HG03066 (cell line): ENCODE results near the gene VARS2.
A peak's percentile ranks its signal among the peaks of the same experiment; 100 is the strongest.
"Not testable (repeated sequence)": the region's sequence is repeated elsewhere in the genome, so short reads cannot be mapped to it uniquely, and the experiment has no call there.

Source experiments
- ATAC-seq: cut with Tn5 transposase; IDR thresholded peaks from one replicate; pipeline ENCODE4 v1.9.1; 2021; ENCODE audit warnings: low read depth; ENCODE audit not compliant: unreplicated experiment

VARS2 gene

GRCh38 chr6:30895343-30895742 is 18.7 kb upstream of the VARS2 start:
- no peak for ATAC-seq

GRCh38 chr6:30896541-30896940 is 17.5 kb upstream of the VARS2 start:
- no peak for ATAC-seq

GRCh38 chr6:30897882-30898281 is 16.2 kb upstream of the VARS2 start:
- no peak for ATAC-seq

- no peak for ATAC-seq
Measured at GRCh38 chr6:30898750-30899360, 15.2 kb upstream of the VARS2 start.

- no peak for ATAC-seq
Measured at GRCh38 chr6:30900863-30901417, 13.1 kb upstream of the VARS2 start.

- no peak for ATAC-seq
Measured at GRCh38 chr6:30901436-30901835, 12.6 kb upstream of the VARS2 start.

- ATAC-seq = not testable (repeated sequence)
Measured at GRCh38 chr6:30902196-30902595, 11.8 kb upstream of the VARS2 start.

- ATAC-seq = no peak
Measured at GRCh38 chr6:30902709-30903108, 11.3 kb upstream of the VARS2 start.

GRCh38 chr6:30903236-30903635 is 10.8 kb upstream of the VARS2 start:
- ATAC-seq = no peak

GRCh38 chr6:30907290-30907757 is 6.7 kb upstream of the VARS2 start:
- not testable (repeated sequence) for ATAC-seq

GRCh38 chr6:30907758-30908591 is 6.1 kb upstream of the VARS2 start, which contains the start of gene GTF2H4:
Gene GTF2H4 (plus strand): TSS chr6:30908207.
- peak; percentile 95 for ATAC-seq

GRCh38 chr6:30908700-30909099 is 5.3 kb upstream of the VARS2 start:
- no peak for ATAC-seq

GRCh38 chr6:30910473-30910872 is 3.6 kb upstream of the VARS2 start:
- not testable (repeated sequence) for ATAC-seq

GRCh38 chr6:30912746-30913520 is 1.1 kb upstream of the VARS2 start:
- no peak for ATAC-seq

- no peak for ATAC-seq
Measured at GRCh38 chr6:30913721-30914075, 340 bp upstream of the VARS2 start.

GRCh38 chr6:30914854-30915590 is 984 bp downstream of the VARS2 start:
- no peak for ATAC-seq

- ATAC-seq = no peak
Measured at GRCh38 chr6:30915591-30915946, 1.5 kb downstream of the VARS2 start.

- ATAC-seq = no peak
Measured at GRCh38 chr6:30917041-30917440, 3.0 kb downstream of the VARS2 start.

- ATAC-seq = no peak
Measured at GRCh38 chr6:30917487-30917886, 3.4 kb downstream of the VARS2 start.

- ATAC-seq = no peak
Measured at GRCh38 chr6:30918670-30919069, 4.6 kb downstream of the VARS2 start.
